ENCODE data around the gene UGT3A2. TPM values are rescaled to one million over a fixed set of nuclear protein-coding genes. Genes with fewer than 3 reads are reported as not detected.

Gene UGT3A2
- total and polyA plus RNA-seq, 2 of the 8 experiments (the other 6 are each of a cell fraction or from before 2014, with no cell fraction given), result 19.4 to 28.8 TPM

- POLR2A ChIA-PET (ENCODE audit: partially characterized antibody), result interaction anchor here (1.7 kb wide), 1 partner anchor 11 kb away, joined by 4 read pairs; no protein-coding TSS in a partner anchor
- no peak for FAIRE-seq
- no peak overlapping the region for H3K4me3 ChIP-seq (ENCODE audit: extremely low read depth in 1 of 4, insufficient read depth in 2 of 4, low read depth in 3 of 4, low read length in 4 of 4)
- H2BK20ac ChIP-seq (ENCODE audit: low read length), result no peak overlapping the region
- H4K5ac ChIP-seq (ENCODE audit: insufficient read length, low read depth, low read length), result no peak overlapping the region
- no peak overlapping the region for H3K4ac ChIP-seq (replicated peaks; ENCODE audit: insufficient read length, low read depth, low read length)
- H3K4me1 ChIP-seq (replicated peaks in 1 of 4; ENCODE audit: control insufficient read depth in 3 of 4, insufficient read depth in 4 of 4, low read length in 3 of 4), result no peaks in the 10 kb centered on the region
- TF ChIP-seq SIRT6 (IDR thresholded peaks at IDR 0.05; ENCODE audit: low read length), result no peak
- TF ChIP-seq NANOG (IDR thresholded peaks at IDR 0.05; ENCODE audit: insufficient read depth, low read depth, low read length, poor library complexity, severe bottlenecking), result no peak
- no peak overlapping the region for H2BK5ac ChIP-seq (ENCODE audit: low read depth, low read length)
- CTCF ChIA-PET (ENCODE audit: partially characterized antibody), result interaction anchor here (2.1 kb wide), 1 partner anchor 94 kb away, joined by 8 read pairs; the partner anchor contains the start of genes LMBRD2 and SKP2
- H3K27ac ChIP-seq (ENCODE audit: low read depth, low read length), result no peak overlapping the region
- H3K14ac ChIP-seq (ENCODE audit: insufficient read length), result no peak overlapping the region
- H3K9ac ChIP-seq (replicated peaks in 1 of 4; ENCODE audit: extremely low read depth in 1 of 4, low read depth in 3 of 4, low read length in 3 of 4), result no peak overlapping the region
- H2AFZ ChIP-seq (ENCODE audit: low read length), result no peak overlapping the region
- H3K4me2 ChIP-seq (ENCODE audit: insufficient read depth in 1 of 2, low read depth in 2 of 2, low read length in 2 of 2), result no peak overlapping the region
- H3K23ac ChIP-seq (ENCODE audit: insufficient read length), result no peak overlapping the region
- no peaks in the 10 kb centered on the region for H3K79me1 ChIP-seq (ENCODE audit: low read depth, low read length)
- peaks cover 0 to 9% (median 6%) of the 10 kb centered on the region in 4 experiments; a peak in 4 of 8 replicates for H3K36me3 ChIP-seq (ENCODE audit: control insufficient read depth in 2 of 4, insufficient read depth in 4 of 4, low read length in 3 of 4)
- H2BK12ac ChIP-seq (ENCODE audit: low read depth, low read length), result no peak overlapping the region
- H4K91ac ChIP-seq (replicated peaks; ENCODE audit: insufficient read length, low read length), result no peak overlapping the region
- no peak overlapping the region for H3K56ac ChIP-seq (replicated peaks; ENCODE audit: insufficient read length, low read depth, low read length)
- no peak overlapping the region for H3K18ac ChIP-seq (ENCODE audit: extremely low read depth, low read length)
- DNase-seq (ENCODE audit: low read depth in 1 of 2, low spot score in 2 of 2), result no peak
- WGBS, 2 experiments (ENCODE audit: extremely low coverage in 1 of 2, insufficient coverage in 1 of 2, insufficient read length in 1 of 2, insufficient replicate concordance in 2 of 2, low coverage in 1 of 2, low lambda C conversion rate in 2 of 2, missing lambda C conversion rate in 1 of 2), result 91% methylated on average over 2 of the region's 2 CpGs; no CpG with 5 or more reads in 1 of the 2 experiments
- H3K9me3 ChIP-seq (ENCODE audit: insufficient read depth in 2 of 2, low read depth in 1 of 2, low read length in 1 of 2), result no peaks in the 10 kb centered on the region
- no peak overlapping the region for H2AK5ac ChIP-seq (ENCODE audit: low read depth, low read length)
- H3K27me3 ChIP-seq (replicated peaks in 1 of 4; ENCODE audit: control insufficient read depth in 3 of 4, extremely low read depth in 1 of 4, insufficient read depth in 3 of 4, low read length in 3 of 4), result no peaks in the 10 kb centered on the region
- H2BK15ac ChIP-seq (ENCODE audit: low read length), result no peak overlapping the region
- H3K79me2 ChIP-seq (ENCODE audit: control insufficient read depth in 1 of 2, insufficient read depth in 2 of 2, low read length in 2 of 2), result no peaks in the 10 kb centered on the region
- no peak overlapping the region for H2BK120ac ChIP-seq (replicated peaks; ENCODE audit: low read depth, low read length)
- no peak overlapping the region for H4K8ac ChIP-seq (ENCODE audit: extremely low read depth, insufficient read depth, low read length)
- no peaks in the 10 kb centered on the region for H3K23me2 ChIP-seq (ENCODE audit: low read depth, low read length)
- no peaks in the 10 kb centered on the region for H4K20me1 ChIP-seq (replicated peaks in 1 of 2; ENCODE audit: control insufficient read depth in 1 of 2, insufficient read depth in 2 of 2, low read length in 2 of 2)
Observed at GRCh38 chr5:36058776-36059175, 7.9 kb downstream of the UGT3A2 start.

Measured in H1 (cell line).